ENCODE measurements around the gene FBP2. TPM values are rescaled to one million over a fixed set of nuclear protein-coding genes. Genes with fewer than 3 reads are reported as not detected.

The FBP2 gene
- total and polyA plus RNA-seq, 12 donors = 0.15 to 4.6 (median 0.37) TPM; not detected in 1

DNA sequence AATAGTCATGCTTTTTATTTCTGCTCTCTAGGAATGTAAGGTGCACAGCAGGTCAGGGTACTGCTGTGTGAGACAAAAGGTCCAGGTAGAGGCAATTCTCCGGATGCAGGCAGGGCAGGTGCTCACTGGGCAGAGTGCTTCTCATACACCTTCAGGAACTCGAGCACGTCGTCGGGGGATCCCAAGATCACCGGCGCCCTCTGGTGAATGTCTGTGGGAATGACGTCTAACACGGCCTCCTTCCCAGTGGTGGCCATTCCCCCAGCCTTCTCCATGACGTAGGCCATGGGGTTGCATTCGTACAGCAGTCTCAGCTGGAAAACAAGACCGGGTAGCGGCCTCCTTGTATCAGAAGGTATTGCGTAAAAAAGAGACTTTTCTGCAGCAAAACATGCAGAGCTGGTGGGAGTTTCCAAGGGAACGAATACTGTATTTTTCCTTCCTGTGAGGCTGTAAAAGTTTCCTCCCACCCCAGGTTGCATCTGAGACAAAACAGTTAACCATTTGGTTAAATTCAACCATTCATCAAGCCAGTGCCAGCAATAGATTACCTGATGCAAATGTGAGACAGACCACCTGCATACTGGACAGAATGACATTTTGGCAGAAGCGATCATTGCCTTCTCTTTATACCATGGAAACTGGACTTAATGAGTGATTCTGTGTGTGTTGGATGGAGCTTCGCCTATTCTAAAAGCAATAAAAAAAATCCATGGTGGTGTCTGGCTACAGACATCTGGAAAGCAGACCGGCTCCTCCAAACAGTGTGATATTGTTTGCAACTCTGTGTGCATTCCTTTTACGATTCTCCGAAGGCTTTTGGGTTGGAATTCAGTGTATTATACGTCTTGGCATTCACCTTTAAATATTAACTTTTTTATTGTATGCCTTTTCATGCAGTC lies 9.9 kb upstream of the FBP2 start:
- intact Hi-C loops (cut with DNase I) = loop anchor here in 1 of 2 donors (5.0 kb wide), 1 partner anchor 51 kb away; no protein-coding TSS in a partner anchor
- no peaks in the 10 kb centered on the region for H3K27me3 ChIP-seq
- peak; percentile 75 to 89 (median 86) for DNase-seq
- 29 to 42% (median 34%) methylated on average over 13 to 21 of the region's 21 CpGs for WGBS, 4 donors
- H3K27ac ChIP-seq = no peak overlapping the region
- no peaks in the 10 kb centered on the region for H3K9me3 ChIP-seq (replicated peaks in 1 of 3)
- H3K36me3 ChIP-seq (replicated peaks in 1 of 2) = no peaks in the 10 kb centered on the region
- peaks cover 0 to 4% of the 10 kb centered on the region in 2 donors for H3K4me1 ChIP-seq (replicated peaks in 1 of 2)
- H3K4me3 ChIP-seq = no peak overlapping the region
- TF ChIP-seq, protein P1, sequence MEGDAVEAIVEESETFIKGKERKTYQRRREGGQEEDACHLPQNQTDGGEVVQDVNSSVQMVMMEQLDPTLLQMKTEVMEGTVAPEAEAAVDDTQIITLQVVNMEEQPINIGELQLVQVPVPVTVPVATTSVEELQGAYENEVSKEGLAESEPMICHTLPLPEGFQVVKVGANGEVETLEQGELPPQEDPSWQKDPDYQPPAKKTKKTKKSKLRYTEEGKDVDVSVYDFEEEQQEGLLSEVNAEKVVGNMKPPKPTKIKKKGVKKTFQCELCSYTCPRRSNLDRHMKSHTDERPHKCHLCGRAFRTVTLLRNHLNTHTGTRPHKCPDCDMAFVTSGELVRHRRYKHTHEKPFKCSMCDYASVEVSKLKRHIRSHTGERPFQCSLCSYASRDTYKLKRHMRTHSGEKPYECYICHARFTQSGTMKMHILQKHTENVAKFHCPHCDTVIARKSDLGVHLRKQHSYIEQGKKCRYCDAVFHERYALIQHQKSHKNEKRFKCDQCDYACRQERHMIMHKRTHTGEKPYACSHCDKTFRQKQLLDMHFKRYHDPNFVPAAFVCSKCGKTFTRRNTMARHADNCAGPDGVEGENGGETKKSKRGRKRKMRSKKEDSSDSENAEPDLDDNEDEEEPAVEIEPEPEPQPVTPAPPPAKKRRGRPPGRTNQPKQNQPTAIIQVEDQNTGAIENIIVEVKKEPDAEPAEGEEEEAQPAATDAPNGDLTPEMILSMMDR (IDR thresholded peaks at IDR 0.05) = peak; percentile 38 to 72 (median 66)
- TF ChIP-seq POLR2A (IDR thresholded peaks at IDR 0.05) = no peak

DNA sequence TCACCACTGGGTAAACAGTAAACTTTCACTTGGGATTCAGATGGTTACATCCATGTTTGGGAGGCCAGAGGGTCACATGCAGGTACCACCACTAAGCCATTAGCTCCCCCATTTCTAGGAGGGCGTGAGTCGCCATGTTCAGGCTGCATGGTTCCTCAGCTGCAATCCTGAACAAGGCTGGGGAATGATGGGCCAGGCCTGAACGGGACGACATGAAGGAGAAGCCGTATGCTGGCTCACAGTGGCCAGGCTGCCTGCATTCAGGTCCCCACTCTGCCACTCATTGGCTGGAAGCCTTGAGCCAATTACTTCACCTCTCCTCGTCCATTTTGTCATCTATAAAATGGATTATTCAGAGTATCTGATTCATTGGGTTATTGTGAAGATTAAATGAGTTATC lies 9.0 kb upstream of the FBP2 start:
- Histone ChIP-seq H3K27me3 (no peaks in the 10 kb centered on the region), H3K27ac (no peak overlapping the region), H3K4me3 (no peak overlapping the region), H3K4me1 (replicated peaks in 1 of 2) (peaks cover 0 to 4% of the 10 kb centered on the region in 2 donors), H3K36me3 (replicated peaks in 1 of 2) (no peaks in the 10 kb centered on the region), H3K9me3 (replicated peaks in 1 of 3) (no peaks in the 10 kb centered on the region)
- intact Hi-C loops (cut with DNase I) = loop anchor here in 1 of 2 donors (5.0 kb wide), 1 partner anchor 50 kb away; no protein-coding TSS in a partner anchor
- TF ChIP-seq POLR2A (IDR thresholded peaks at IDR 0.05) = no peak
- TF ChIP-seq, protein P1 (IDR thresholded peaks at IDR 0.05) = no peak
- 77 to 88% (median 83%) methylated on average over 6 of the region's 6 CpGs for WGBS, 4 donors
- no peak for DNase-seq

DNA sequence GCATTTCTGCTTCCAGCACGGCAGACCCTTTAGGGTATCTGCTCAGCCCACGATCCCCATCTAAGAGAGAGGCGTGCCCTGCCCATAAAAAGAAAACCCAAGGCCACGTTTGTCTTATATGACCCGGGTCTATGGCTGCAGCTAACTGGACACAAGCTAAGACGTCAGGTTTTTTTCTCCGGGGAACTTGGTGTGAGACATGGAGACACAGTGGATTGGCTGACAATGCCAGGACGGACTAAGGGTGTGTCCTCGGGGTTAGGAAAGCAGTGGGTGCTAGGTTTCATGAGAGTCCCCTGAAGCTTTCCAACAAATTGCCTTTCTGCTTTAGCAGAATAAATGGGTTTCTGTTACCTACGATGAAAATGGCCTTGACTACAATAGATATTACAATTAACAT lies 7.1 kb upstream of the FBP2 start:
- 58 to 77% (median 71%) methylated on average over 8 to 10 of the region's 10 CpGs for WGBS, 4 donors
- Histone ChIP-seq H3K4me3 (no peak overlapping the region), H3K4me1 (replicated peaks in 1 of 2) (peaks cover 0 to 4% of the 10 kb centered on the region in 2 donors), H3K27ac (no peak overlapping the region), H3K9me3 (replicated peaks in 1 of 3) (no peaks in the 10 kb centered on the region), H3K27me3 (no peaks in the 10 kb centered on the region), H3K36me3 (replicated peaks in 1 of 2) (no peaks in the 10 kb centered on the region)
- intact Hi-C loops (cut with DNase I) = loop anchor here in 1 of 2 donors (5.0 kb wide), 1 partner anchor 48 kb away; no protein-coding TSS in a partner anchor
- TF ChIP-seq POLR2A (IDR thresholded peaks at IDR 0.05) = no peak
- TF ChIP-seq, protein P1 (IDR thresholded peaks at IDR 0.05) = no peak
- no peak for DNase-seq

DNA sequence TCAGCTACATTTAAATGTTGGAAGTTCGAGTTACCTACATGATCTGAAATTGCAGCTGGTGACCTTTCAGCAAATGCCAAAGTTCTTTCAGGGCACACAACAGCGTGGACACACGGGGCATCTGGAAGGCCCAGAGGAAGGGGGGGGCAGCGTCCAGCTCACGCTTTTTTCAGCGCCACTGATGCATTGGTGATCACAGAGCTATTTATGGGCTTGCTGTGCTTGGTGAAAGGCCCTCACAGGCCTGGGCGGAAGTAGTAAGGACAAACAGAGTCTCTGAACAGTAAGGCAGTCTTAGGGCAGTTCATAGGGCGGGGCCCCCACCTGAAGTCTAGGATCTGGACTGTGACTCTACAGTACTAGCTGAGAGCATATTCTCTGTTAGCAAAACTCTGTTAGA lies 6.6 kb upstream of the FBP2 start:
- 80 to 88% (median 86%) methylated on average over 6 to 8 of the region's 8 CpGs for WGBS, 4 donors
- Histone ChIP-seq H3K27ac (no peak overlapping the region), H3K4me3 (no peak overlapping the region), H3K4me1 (replicated peaks in 1 of 2) (peaks cover 0 to 4% of the 10 kb centered on the region in 2 donors), H3K9me3 (replicated peaks in 1 of 3) (no peaks in the 10 kb centered on the region), H3K27me3 (no peaks in the 10 kb centered on the region), H3K36me3 (replicated peaks in 1 of 2) (no peaks in the 10 kb centered on the region)
- intact Hi-C loops (cut with DNase I) = loop anchor here in 1 of 2 donors (5.0 kb wide), 1 partner anchor 48 kb away; no protein-coding TSS in a partner anchor
- TF ChIP-seq, protein P1 (IDR thresholded peaks at IDR 0.05) = no peak
- TF ChIP-seq POLR2A (IDR thresholded peaks at IDR 0.05) = no peak
- no peak for DNase-seq

All from adrenal gland (tissue), 12 donors.